SU-DHL-6 (cell line): ENCODE results near the gene EFNA5.

Experiments
- CTCF ChIP-seq: fragments of 200-600 bp; sonication (generic); IDR thresholded peaks from one replicate; pipeline ENCODE4 v1.5.1; 2017; ENCODE audit warnings: antibody characterized with exemption, mild to moderate bottlenecking, low read length, moderate library complexity; ENCODE audit not compliant: insufficient read depth, poor library complexity, severe bottlenecking
- EZH2phosphoT487 ChIP-seq: fragments of 200-600 bp; sonication (generic), shearing (Covaris generic); conservative IDR thresholded peaks from 2 replicates; pipeline ENCODE4 v1.6.1; 2018; ENCODE audit warnings: mild to moderate bottlenecking, antibody characterized with exemption, low read length, moderate library complexity, mixed read lengths

GRCh38 chr5:107364443-107365319 lies 306.1 kb downstream of the EFNA5 start:
- TF ChIP-seq CTCF (no peak), EZH2phosphoT487 (no peak)
